Stimulated activated naive CD4-positive, alpha-beta T cell treated with Interleukin-2 at 50 U/mL for 16 hours (primary cell): Measurements from ENCODE around the gene CXCR2.
A peak's percentile ranks its signal among the peaks of the same experiment; 100 is the strongest.
"Not testable (repeated sequence)": the region's sequence is repeated elsewhere in the genome, so short reads cannot be mapped to it uniquely, and the experiment has no call there.

Experiments
- DNase-seq: peaks from one replicate; lab custom pipeline; 2025; lab: John Stamatoyannopoulos, UW

The CXCR2 gene

DNA sequence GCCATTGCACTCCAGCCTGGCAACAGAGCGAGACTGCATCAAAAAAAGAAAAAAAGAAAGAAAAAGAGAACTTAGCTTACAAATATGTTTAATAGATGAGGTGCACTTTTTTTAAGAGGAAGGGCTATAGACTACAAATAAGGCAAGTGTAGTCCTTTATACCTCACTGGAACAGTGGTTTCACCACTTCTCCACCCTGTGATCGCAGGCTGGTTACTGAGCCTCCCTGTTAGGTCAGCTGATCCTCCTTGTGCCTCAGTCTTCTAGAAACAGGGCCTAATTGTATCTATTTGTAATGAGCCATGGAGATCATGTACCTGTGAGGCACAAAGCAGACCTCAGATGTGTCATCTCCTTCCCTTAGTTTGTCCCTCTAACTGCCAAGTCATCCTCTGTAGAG, 4.5 kb downstream of the CXCR2 start:
- no peak for DNase-seq

- DNase-seq = no peak
Observed at GRCh38 chr2:218130822-218131221, 5.0 kb downstream of the CXCR2 start.

GRCh38 chr2:218137514-218137913, 11.7 kb downstream of the CXCR2 start:
- no peak for DNase-seq

- no peak for DNase-seq
Observed at GRCh38 chr2:218138047-218138446, 12.2 kb downstream of the CXCR2 start.

DNA sequence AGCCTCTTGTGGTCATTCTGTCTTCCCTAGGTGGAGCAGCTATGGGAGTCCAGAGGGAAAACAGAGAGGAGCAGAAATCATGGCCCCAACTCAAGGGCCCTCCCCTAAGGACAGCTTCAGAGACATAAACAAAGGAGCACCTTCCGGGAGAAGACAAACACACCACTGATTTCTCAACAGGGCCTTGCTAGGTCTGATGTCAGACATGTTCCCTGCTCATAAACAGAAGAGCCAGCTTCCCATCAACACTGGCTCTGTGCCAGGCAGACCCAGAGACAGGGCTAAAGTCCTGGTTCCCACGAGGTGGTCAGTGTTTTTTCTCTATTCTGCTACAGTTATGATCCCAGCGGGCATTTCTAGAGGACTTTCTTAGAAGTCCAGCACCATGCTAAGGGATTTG, 19.3 kb downstream of the CXCR2 start:
- no peak for DNase-seq

- DNase-seq = no peak
Observed at GRCh38 chr2:218146056-218146455, 20.2 kb downstream of the CXCR2 start.

- no peak for DNase-seq
Observed at GRCh38 chr2:218149098-218149497, 23.3 kb downstream of the CXCR2 start.

DNA sequence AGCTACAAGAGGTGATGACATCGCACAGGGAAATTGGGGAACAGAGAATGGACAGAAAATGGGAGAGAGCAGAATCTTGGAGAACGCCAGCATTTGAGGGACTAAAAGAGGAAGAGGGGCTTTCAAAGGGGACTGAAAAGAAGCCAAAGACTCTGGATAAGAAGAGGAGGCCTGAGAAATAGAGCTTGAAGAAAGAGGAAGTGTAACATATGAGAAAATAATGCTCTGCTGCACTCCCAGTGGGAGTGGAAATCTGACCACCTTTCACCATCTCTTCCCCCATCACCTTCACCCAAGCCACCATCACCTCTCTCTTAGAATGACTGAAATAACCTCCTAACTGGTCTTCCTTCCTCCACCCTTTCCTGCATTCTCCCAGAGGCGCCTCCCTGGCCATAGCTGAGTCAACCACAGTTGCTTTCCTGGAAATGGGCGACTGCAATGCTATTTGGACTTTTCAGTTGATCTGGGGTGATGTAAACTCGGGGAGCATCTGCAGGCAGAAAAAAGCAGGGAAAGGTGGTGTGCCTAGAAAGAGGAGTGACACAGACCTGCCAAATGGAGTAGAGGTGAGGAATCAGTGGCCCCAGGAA, 24.1 kb downstream of the CXCR2 start:
- DNase-seq = no peak

- DNase-seq = no peak
Observed at GRCh38 chr2:218152172-218152571, 26.3 kb downstream of the CXCR2 start.

DNA sequence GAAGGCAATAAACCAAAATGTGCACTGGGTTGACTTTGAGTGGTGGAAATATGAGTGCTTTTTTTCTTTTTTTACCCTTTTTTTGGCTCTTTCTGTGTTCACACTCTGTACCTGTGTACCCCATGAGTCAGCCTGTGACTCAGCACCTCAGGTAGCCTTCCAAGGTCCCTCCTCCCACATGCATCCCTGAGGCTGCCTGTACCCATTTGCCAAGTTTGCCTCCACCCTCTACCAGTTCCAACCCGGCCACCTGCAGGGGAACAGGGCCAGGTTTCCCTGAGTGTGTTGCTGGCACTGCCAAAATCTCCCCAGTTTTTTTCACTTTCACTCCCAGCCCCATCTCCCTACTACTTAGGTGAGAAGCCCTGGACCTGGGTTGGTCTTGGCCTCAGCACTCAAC, 26.9 kb downstream of the CXCR2 start:
- no peak for DNase-seq

- DNase-seq = no peak
Observed at GRCh38 chr2:218155953-218156479, 30.2 kb downstream of the CXCR2 start.

- DNase-seq = no peak
Observed at GRCh38 chr2:218161644-218162043, 35.8 kb downstream of the CXCR2 start.

DNA sequence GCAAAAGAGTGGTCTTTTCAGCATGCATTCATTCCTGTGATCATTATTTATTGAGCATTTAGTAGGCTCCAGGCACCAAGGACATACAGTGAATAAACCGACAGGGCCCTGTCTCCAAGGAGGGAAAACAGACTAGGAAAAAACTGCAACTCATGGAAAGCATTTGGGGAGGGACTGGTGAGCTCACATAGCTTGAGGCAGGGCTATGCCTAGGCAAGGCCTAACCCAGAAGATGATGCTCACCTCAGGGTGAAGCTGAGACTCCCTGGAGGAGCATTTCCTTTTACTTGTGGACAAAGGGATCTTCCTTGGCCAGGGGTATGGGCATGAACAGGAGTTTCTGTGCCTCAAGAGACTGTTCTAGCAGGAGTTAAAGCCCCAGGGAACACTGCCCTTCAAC, 37.0 kb downstream of the CXCR2 start:
- DNase-seq = no peak

DNA sequence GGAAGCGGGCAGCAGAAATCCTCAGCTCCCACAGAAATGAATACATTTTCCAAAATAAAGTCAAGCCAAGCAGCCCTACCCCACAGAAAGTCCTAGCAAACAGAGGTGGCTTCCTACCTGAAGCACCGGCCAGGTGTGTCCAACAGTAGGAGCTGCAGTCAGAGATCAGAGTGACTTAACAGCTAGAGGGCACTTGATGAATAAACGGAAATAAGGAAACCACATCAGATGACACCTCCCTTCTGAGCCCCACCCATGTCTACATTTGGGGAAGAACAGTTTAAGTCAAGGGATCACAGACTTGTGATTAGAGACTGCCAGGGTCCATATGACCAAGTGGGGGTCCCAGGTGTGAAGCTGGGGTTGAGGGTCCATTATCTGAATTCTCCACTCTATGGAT, 41.0 kb downstream of the CXCR2 start, which contains the start of gene CXCR1:
CXCR1 (minus strand) TSS at position 172 of the 400 bp plus-strand sequence. CDS start 1,751 bp downstream, outside the sequence.
- DNase-seq = peak; percentile 4

DNA sequence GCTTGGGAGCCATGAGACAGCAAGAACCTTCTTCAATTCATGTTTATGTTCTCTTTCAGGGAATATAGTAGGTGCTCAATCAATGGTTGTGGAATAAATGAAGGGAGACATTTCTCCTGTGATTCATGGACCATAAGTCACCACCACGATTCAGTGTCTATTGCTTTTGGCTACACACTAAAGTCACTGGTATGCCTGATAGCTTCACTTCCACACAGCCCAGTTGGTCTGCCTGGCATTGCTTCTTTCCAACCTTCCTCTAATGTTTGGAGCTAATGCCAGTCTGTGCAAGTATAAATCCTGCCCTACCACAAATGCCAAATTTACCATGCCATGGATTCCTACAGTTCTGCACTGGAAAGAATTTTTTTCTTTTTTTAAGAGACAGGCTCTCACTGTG, 42.2 kb downstream of the CXCR2 start:
- DNase-seq = no peak

- DNase-seq = peak; percentile 43
Observed at GRCh38 chr2:218168635-218169462, 43.0 kb downstream of the CXCR2 start.

GRCh38 chr2:218169757-218170546, 44.1 kb downstream of the CXCR2 start:
- DNase-seq = no peak

- DNase-seq = not testable (repeated sequence)
Observed at GRCh38 chr2:218171744-218172143, 45.9 kb downstream of the CXCR2 start.

DNA sequence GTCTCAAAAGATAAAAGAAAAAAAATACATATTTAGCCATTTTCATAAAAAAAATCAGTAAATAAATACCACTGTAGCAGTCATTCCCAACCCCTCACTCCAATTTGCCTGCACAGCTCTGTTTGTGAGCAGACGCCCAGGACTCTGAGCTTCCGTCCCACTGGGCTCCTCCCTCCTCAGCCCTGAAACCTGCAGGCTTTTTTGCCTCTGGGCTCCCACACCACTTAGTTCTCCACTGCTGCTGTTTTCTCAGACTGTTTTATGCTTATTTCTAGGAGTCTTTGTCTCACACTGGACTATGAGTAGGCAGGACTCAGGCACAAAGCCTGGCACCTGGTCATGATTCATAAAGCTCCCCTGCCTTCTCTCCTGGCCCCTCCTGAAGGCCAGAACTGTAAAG, 47.0 kb downstream of the CXCR2 start:
- no peak for DNase-seq

GRCh38 chr2:218179782-218180181, 54.0 kb downstream of the CXCR2 start:
- DNase-seq = no peak

GRCh38 chr2:218180467-218181114, 54.8 kb downstream of the CXCR2 start:
- DNase-seq = no peak

GRCh38 chr2:218184331-218184730, 58.5 kb downstream of the CXCR2 start:
- no peak for DNase-seq
